Colonic mucosa (tissue), 4 donors: ENCODE measurements around the gene PDSS1. TPM values are rescaled to one million over a fixed set of nuclear protein-coding genes. Genes with fewer than 3 reads are reported as not detected.

Experiments used
- DNase-seq: peaks from one replicate; pipeline ENCODE4 v3.0.0-alpha.2; 2020
- H3K27ac ChIP-seq: fragments of 200-600 bp; one replicate; pipeline ENCODE4 v1.8.0; 2021
- H3K27me3 ChIP-seq: fragments of 200-600 bp; one replicate; pipeline ENCODE4 v1.8.0; 2021
- H3K36me3 ChIP-seq: fragments of 200-600 bp; one replicate; pipeline ENCODE4 v1.8.0; 2021
- H3K4me1 ChIP-seq: fragments of 200-600 bp; one replicate; pipeline ENCODE4 v1.8.0; 2021; ENCODE audit warnings: mild to moderate bottlenecking
- H3K4me3 ChIP-seq: fragments of 200-600 bp; one replicate; pipeline ENCODE4 v1.8.0; 2021
- H3K9ac ChIP-seq, 2 donors: one replicate each; pipeline ENCODE4 v1.7.0; 2013; ENCODE audit warnings: control low read depth in 2 of 2, low read depth in 2 of 2, low read length in 2 of 2
- H3K9me3 ChIP-seq: fragments of 200-600 bp; one replicate; pipeline ENCODE4 v1.8.0; 2021
- CTCF ChIP-seq: fragments of 200-600 bp; IDR thresholded peaks from one replicate; pipeline ENCODE4 v1.8.0; 2022; ENCODE audit warnings: antibody characterized with exemption, mild to moderate bottlenecking
- intact Hi-C: fragments of 100-400 bp; cut with DNase I; formaldehyde crosslinking; loops from one replicate; pipeline ENCODE4 v1.14.1; 2022
- total RNA-seq, 2 donors: library from RNA; stranded (reverse); fragmentation: NEBNext Ultra II Directional in 1 of 2; extraction: Animal tissue kit (Norgen Biotek cat#: 25700) in 1 of 2; gene quantifications; one replicate each; pipeline ENCODE4 v1.2.1, GENCODE V29; 2021
- donor health status: healthy.
- donor health status: DM: no; HTN: no; CAD: no.
- donor health status: DM: no; HTN: no; CAD: no.

Gene PDSS1
- total RNA-seq, 2 donors from 2014 or later: 20.6 to 35.5 TPM

- no peak overlapping the region for H3K27ac ChIP-seq
- no peaks in the 10 kb centered on the region for H3K36me3 ChIP-seq
- no peaks in the 10 kb centered on the region for H3K4me1 ChIP-seq
- H3K9ac ChIP-seq: no peak overlapping the region
- no peak for TF ChIP-seq CTCF
- H3K9me3 ChIP-seq: no peaks in the 10 kb centered on the region
- intact Hi-C loops: no loop called here
- DNase-seq: peak; percentile 46
- H3K27me3 ChIP-seq: no peaks in the 10 kb centered on the region
- no peak overlapping the region for H3K4me3 ChIP-seq
Measured at GRCh38 chr10:26733750-26734568, 36.5 kb downstream of the PDSS1 start.

- Histone ChIP-seq H3K9ac (no peak overlapping the region), H3K4me3 (no peak overlapping the region), H3K9me3 (no peaks in the 10 kb centered on the region), H3K27me3 (no peaks in the 10 kb centered on the region), H3K4me1 (no peaks in the 10 kb centered on the region), H3K27ac (no peak overlapping the region), H3K36me3 (no peaks in the 10 kb centered on the region)
- DNase-seq: no peak
- intact Hi-C loops: no loop called here
- TF ChIP-seq CTCF: no peak
Measured at GRCh38 chr10:26735435-26735834, 37.9 kb downstream of the PDSS1 start.

GRCh38 chr10:26737730-26738129, 40.2 kb downstream of the PDSS1 start:
- H3K27ac ChIP-seq: no peak overlapping the region
- no peak for TF ChIP-seq CTCF
- intact Hi-C loops: no loop called here
- no peak overlapping the region for H3K9ac ChIP-seq
- no peaks in the 10 kb centered on the region for H3K36me3 ChIP-seq
- no peaks in the 10 kb centered on the region for H3K27me3 ChIP-seq
- no peak for DNase-seq
- no peak overlapping the region for H3K4me3 ChIP-seq
- no peaks in the 10 kb centered on the region for H3K9me3 ChIP-seq
- H3K4me1 ChIP-seq: no peaks in the 10 kb centered on the region

- Histone ChIP-seq H3K9me3 (no peaks in the 10 kb centered on the region), H3K9ac (no peak overlapping the region), H3K27me3 (no peaks in the 10 kb centered on the region), H3K36me3 (no peaks in the 10 kb centered on the region), H3K27ac (no peak overlapping the region), H3K4me1 (no peaks in the 10 kb centered on the region), H3K4me3 (no peak overlapping the region)
- DNase-seq: no peak
- no peak for TF ChIP-seq CTCF
- intact Hi-C loops: no loop called here
Measured at GRCh38 chr10:26738301-26738911, 40.9 kb downstream of the PDSS1 start.

- H3K4me1 ChIP-seq: no peaks in the 10 kb centered on the region
- H3K9me3 ChIP-seq: no peaks in the 10 kb centered on the region
- no peak for TF ChIP-seq CTCF
- no peak for DNase-seq
- intact Hi-C loops: no loop called here
- no peak overlapping the region for H3K4me3 ChIP-seq
- H3K36me3 ChIP-seq: no peaks in the 10 kb centered on the region
- no peak overlapping the region for H3K9ac ChIP-seq
- no peak overlapping the region for H3K27ac ChIP-seq
- no peaks in the 10 kb centered on the region for H3K27me3 ChIP-seq
Measured at GRCh38 chr10:26739071-26739631, 41.6 kb downstream of the PDSS1 start.
